HG03045 (cell line): ENCODE data around the gene TMEM269.

ENCODE experiments used
- ATAC-seq: cut with Tn5 transposase; IDR thresholded peaks from one replicate; pipeline ENCODE4 v1.9.1; 2021; ENCODE audit warnings: mild to moderate bottlenecking, moderate library complexity; ENCODE audit not compliant: unreplicated experiment

The TMEM269 gene, protein sequence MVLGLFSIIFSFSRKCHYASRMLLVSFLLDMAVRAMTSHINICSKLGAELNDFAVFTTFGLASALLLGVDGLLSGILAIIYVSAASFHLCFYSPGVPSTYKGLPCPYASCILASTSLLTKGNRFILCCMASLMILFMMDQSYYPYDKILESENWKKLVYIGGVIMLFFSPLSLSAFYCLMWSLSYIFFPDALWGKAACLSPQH

DNA sequence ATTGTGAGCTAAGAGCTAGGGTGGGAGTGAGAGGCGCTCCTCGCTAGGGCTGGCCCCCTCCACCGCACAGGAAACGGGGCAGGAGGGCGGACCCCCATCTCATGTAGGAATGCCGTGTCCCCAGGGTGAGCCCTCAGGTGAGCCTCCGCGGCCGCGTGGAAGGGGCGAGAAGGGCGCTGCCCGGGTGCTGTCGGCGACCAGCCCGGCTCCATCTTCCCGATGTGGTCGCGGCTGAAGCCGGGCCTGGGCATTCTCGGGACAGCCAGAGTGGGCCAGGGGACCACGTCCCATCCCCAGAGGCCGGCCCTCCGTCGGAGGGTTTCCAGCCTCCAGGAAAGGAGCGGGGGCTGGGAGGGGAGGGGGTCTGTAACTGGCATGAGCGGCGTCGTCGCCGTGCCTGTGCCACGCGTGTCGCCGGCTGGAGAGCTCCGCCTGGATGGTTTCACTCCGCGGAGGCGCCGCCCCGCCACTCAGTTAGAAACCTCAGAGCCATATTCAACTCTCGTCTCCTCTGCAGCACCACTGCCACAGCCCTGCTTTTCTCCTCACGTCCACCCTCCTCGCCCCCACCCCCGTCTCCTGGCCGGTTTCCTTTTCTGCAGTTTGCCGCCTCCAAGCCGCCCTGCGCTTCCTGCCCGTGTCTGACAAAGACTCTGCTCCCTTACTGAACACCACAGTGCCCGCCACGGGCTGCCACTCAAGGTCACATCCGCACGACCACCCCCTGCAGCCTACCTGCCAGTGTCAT, at the start of gene TMEM269:
TSS of gene TMEM269 (plus strand) at position 46 of the 748 bp plus-strand sequence. CDS start 4,903 bp downstream, outside the sequence.
- ATAC-seq = no peak

DNA sequence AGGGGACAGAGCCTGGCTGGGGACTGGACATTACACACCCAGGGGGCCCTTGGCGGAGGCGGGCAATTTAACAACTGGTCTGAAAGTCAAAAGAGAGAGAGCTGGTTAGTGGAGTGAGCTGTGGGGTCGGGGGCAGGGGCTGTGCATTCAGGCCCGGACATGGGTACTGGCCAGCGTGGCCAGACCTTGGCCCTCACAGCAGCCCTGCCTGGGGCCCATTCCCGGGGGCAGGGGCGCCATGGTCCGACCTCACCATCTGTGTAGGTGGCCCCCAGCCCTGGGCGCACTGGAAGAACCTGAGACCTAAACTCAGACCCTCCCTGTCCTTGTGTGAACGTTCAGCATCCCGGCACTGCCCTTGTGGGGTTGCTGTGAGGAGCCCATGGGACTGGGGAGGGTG, 49.7 kb upstream of the TMEM269 start:
- ATAC-seq = no peak

DNA sequence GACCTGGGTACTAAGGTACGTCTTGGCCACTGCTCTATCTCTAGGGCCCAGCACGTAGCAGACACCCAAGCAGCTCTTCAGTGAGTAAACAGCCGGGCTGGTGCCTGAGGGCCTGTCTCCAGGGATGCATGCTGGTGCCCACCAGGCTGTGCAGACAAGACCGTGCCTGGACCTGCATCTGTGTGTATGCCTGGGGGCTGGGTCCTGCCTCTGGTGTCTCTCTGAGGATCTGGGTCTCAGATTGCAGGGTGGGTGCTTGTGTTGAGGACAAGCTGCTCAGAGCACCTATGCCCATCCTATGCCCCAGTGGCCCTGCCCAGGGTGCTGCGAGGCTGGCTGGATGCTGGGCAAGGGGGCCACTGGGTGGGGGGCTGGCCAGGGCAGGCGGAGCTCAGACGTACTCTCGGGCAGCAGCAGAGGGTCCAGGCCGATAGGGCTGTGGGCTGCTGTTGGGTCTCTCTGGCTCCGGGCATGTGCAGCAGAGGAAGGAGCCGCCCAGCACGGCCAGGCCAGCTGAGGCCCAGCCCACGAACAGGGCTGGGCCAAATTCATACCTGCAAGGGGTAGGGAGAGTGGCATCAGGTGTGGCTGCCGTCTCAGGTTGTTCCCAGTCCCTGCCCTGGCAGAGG, 49.2 kb upstream of the TMEM269 start:
- ATAC-seq = no peak

DNA sequence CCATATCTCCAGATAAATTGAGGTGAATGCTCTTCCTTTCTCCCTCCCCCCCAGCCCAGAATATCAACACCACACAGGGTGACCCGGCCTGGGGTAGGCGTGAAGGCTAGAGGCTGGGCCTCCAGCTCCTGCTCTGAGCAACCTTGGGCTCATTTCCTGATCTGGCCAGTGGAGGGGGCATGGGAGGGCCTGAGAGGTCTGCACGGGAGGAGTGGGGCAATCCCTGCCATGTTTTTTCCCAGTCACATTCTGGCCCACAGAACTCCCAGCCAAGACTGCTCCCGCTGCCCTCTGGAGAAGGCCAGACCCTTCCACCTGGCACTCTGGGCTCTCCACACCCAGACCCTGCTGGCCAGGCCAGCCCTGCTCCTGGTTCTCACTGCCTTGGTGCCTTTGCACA, 48.6 kb upstream of the TMEM269 start:
- ATAC-seq = no peak

DNA sequence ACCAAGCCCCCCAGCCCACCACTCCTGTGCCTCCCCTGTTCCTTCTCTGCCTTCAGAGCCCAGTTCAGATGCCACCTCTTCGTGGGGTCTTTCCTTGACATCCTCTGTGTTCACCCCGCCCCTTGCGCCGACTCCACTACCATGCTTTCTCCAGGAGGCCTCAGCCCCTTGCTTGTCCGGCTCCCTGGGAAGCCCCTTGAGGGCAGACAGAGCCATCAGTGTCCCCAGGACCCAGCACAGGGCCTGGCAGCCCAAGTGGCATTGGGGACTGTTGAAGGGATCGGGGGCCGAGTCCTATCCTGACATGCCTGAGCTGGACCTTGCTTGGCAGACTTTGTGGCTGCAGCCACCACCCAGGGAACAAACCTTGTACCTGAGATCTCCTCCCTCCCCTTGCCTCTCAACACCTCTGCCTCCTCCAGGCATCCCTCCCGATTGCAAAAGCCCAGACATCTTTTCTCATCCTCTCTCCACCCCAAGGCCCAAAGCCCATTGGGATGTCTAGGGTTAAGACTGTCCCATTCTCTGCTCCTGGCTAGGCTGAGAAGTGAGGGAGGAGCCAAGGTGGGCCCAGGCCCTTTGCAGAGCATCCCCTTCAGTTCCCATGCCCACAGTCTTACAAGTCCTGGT, 48.1 kb upstream of the TMEM269 start:
- ATAC-seq = no peak

DNA sequence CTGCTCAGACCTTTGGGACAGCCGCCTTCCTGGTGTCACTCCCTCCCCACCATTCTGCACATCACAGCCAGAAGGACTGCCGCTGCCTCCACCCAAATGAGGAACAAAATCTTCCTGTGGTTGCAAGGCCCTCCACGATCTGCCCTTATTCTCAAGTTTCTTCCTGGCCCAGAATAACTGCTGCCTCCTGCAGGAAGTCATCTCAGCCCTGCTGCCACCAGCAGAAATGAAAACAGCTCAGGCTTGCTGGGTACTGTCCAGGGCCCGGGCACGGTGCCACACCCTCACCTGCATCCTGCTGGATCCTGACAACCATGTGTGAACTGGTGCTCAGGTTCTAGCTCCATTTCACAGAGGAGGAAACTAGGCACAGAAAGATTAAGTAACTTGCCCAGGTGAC, 47.5 kb upstream of the TMEM269 start:
- ATAC-seq = no peak

DNA sequence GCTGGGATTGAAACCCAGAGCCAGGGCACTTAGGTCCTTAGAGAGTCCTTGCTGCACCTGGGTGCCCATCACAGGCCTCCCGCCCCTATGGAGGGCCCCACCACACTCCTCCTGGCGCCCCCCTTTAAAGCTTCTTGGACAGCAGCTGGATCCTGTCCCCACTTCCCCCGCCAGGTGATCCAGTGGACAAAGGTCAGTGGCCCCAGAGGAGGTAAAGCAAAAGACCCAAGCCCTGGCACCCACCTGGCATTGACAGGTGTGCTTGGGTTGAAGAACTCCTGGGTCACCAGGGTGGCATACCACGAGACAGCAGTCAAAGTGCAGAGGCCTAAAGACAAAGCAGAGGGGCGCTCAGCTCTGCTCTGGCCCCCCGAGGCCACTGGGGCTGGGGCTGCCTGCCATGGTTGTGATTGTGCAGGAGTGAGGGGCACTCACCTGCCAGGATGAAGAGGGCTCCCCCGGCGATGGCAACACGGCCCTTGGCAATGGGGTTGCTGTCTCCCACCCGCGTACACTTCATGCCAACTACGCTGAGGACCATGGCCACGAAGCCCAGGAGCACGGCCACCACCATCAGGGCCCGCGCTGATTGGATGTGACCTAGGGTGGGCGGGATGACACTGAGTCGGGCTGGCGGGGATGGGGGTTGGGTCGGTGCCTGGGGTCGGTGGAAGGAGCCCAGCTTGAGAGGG, 46.7 kb upstream of the TMEM269 start:
- ATAC-seq = no peak

DNA sequence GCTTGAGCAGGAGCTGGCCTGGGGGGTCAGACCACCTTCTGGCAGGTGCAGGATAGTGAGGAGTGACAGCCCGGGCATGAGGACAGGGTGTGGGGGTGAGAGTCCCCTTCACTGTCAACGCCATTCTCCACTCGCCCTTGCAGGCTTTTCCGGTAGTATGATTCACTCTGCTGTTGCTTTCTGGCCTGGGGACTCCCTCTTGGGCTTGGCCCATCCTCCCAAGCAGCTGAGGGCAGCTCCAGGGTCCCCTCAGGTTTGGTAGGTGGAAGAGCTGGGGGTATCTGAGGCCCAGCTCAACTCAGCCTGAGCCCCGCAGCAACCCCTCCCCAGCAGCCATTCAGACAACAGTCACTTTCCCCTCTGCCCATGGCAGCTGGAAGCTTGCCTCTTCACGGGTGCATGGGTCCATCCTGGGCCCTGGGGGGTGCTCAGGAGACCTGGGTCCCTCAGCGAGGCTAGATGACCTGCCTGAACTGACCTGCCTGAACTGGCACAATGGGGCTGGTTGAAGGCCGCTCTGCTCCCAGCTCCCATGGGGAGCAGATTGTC, 46.0 kb upstream of the TMEM269 start:
- ATAC-seq = no peak

DNA sequence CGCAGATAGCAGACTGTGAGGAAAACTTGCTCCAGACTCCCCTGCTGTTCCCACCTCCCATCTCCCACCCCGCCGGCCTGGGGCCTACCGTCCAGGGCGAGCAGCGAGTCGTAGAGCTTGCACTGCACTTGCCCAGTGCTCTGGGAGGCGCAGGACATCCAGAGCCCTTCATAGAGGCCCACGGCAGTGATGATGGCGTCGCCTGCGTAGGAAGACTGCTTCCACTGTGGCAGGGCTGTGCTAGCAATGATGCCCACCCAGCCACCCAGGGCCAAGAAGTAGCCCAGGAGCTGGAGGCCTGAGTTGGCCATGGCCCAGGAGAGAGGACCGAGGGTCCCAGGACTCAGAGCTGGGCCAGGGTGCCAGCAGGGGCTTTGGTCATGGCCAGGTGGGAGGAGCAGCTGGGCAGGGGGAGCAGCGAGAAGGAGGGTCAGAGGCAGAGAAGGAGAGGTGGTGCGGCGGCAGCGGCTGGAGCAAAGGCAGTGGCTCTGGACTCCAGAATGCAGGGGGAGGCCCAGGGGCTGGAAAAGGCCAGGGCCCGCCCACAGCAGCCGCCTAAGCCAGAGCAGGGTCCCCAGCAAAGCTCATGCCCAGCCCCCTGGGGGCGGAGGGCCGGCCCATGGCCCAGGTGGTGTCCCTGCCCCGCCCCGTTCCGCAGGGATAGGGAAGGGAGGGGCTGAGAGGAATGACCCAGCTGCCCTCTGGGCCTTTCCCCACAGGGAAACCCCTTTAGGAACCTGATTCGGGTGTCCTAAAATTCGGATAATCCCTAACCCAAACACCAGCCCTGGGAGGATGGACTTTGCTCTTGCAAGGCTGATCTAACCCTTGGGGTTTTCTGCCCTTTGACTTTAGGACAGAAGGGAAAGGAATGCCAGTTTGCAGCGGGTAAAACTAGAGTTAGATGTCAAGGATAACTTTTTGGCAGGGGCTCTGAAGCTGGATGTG, 44.8 kb upstream of the TMEM269 start, which contains the start of gene CLDN19:
TSS of gene CLDN19 (minus strand) at position 484 of the 948 bp plus-strand sequence. CDS start at position 311, 173 bp downstream.
- no peak for ATAC-seq

DNA sequence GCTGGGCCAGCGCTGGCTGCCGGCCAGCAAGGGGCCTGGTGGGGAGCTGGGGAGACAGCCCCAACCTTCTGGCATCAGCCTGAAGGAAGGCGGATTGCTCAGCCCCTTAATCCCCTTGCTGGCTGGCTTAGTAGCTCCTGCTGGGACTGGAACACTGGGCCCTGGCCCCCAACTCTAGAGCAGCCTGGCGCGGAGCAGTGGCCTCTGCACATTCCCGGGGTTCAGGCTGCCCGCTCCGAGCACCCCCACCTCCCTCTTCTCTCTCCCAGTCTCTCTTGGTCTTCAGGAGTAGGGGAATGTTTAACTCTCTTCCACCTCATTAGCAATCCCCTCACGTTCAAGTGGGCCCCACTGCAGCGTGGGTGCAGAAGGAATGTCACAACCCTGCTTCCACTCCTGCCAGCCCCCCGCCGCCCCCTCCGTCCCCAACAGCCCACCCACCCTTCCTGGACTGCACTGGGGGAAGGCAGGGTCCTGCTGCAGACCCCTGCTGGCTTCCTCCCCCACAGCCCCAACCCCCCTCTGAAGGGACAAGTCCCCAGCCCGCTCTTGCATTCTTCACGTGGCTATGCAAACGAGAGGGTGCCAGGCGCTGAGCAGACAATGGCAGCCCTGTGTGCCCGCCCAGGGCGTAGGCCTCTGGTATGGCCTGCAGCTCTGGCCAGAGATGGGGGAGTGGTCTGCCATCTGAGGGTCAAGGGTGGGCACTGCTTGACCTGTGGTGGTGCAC, 43.8 kb upstream of the TMEM269 start:
- no peak for ATAC-seq

DNA sequence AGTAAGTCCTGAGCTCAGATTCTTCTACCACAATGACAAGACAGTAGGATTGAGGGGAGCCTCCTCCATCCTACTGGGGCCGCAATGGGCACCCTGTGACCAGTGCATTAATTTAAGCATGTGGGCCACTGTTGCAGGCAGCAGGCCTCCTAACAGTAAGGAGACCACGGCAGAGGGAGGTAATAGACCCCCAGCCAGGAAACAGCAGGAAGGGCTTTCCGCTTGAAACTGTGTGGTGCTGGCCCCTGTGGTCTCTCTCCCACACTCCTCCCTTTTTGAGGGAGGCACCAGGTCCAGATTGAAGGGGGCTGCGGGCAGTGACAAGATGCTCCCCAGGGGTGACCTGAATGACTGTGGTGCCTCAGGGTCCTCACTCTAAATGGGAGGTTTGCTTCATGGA, 43.1 kb upstream of the TMEM269 start:
- no peak for ATAC-seq

DNA sequence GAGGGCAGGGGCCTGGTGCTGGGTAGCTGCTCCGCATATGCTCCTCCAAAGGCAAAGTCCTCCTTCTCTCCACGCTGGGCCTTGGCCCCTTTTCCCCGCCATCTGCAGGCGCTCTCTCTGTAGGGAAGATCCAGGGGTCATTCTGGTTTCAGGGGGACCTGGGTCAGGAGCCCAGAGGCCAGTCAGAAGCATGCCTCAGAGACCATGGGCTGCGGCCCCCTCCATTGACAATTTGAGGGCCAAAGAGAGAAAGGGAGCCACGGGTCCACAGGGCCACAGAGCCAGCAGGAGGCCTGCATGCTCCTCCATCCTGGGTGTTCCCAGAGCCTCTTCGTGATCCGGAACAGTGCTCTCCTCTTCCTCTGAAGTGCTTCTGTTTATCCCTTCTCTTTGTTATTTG, 42.6 kb upstream of the TMEM269 start:
- no peak for ATAC-seq

DNA sequence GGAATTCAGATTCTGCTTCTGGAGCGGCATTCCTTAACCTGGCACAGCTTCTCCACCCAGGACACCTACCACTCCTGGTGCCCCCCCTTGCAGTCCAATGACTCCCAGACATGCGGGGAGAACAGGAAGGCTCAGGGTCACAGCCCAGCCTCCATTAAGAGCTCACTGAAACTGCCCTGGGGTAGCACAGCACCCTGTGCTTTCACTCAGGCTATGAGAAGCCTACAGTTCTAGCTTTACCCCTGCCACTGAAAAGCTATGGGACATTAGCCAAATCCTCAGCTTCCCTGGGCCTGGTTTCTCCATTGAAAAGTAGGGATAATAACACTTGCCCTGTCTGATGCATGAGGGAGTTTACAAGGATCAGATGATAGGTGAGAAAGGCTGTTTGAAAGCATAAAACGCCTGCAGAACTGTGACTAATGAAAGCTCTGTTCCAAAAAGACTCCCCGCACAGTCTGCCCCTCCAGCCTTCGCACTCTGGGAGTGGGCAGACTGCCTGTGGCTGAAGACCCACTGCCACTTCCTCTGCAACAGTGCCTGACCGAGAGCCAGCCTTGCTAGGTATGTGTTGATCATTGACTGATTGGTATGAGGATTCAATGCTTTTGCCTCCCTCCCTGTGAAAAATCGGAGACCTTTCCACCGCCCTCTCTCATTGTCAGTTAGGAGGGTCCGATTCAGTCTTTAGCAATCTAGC, 42.0 kb upstream of the TMEM269 start:
- no peak for ATAC-seq

DNA sequence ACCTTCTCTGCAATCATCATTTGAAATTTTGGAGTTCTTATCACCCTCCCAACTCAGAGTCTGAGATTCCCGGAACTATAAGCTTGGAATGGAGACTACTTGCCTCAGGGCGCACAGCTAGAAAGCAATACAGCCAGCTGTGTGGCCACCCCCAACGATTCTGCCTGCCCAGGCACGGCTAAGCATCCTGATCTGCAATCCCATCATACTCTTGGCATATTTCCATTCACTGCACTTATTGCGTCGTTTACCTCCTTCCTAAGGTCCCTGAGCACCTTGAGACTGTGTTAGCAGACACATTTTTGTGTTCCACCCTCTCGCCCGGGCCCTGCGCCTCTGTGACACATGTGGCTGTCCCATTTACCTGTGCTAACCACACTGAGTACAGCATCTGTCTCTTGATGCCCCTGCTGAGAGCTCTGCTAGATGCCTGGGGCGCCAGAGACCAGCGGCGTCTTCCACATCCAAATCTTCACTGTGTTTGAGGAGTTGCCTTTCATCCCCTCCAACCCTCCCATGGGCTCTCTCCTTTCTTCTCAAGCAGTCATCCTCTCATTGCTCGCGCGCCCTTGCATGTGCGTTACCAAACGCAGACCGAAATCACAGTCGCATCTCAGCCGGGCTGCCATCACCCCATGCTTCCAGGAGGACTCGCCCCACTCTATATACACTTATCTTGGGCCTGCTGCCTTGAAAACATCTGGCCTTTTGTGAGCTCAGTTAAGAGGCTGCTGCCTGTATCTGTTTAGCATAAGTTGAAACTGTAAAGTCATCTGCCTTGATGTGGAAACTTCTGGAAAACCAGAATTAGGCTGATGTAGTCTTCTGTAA, 41.3 kb upstream of the TMEM269 start:
- ATAC-seq = no peak

DNA sequence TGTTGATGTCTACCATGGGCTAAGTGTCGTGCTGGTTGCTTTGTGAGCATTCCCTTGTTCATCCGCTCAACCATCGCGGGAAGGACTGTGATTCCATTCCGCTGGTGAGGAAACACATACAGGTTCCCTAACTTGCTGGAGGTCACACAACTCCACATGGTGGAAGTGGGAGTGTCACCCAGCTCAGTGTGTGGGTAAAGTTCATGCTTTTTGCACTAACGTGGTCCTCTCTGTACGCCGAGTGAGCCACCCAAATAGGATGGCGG, 40.7 kb upstream of the TMEM269 start:
- ATAC-seq = no peak

DNA sequence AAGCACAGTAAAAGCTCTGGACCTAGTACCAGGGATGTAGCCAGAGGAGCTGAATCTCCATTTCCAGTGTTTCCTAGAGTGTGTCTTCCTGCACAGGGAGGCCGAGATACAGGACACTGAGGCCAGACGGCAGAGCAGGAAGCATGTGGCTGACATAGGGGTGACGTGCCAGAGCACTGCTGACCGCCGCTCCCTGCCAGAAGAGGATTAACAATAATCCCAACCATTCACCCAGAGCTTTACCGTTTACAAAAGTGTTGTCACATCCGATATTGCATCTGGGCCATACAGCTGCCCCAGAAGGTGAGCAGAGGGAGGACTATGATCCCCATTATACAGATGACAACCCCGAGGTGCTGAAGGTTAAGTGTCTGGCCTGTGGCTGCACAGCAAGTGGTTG, 38.9 kb upstream of the TMEM269 start:
- no peak for ATAC-seq

DNA sequence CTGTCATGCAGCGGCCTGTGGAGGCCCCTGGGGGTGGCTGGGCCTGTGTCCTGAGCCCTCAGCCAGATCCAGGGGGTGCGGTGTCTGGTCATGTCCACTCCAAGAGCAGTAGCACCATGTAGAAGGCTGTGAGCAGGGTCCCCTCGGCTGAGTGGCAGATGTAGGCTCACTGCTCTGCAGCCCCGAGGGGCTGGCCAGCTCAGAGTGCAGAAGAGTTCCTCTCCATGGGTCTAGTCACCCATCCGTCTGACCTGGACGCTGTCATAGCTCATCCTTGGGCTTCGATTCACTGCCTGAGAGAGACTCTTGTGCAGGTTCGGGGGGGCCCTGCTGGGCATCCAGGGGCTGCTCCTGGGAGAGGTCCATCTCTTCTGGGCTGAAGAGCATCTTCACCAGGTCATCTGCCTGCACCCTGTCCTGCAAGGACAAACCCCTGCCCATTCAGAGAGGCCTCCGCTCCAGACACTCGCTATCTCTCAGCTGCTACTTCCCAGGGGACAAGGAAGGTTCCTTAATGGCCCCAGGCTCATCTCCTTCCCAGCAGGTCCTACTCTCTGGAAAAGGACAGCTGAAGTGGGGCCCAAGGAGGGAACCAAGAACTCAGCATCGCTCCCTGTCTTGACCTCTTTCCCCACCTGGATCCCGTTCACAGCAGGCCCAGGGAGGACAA, 38.2 kb upstream of the TMEM269 start:
- no peak for ATAC-seq
